IPS-18a (cell line): ENCODE measurements around the gene LHX6.

Experiments
- H3K27ac ChIP-seq: one replicate; pipeline ENCODE4 v1.5.1; 2013; ENCODE audit warnings: low read length
- H3K27me3 ChIP-seq: one replicate; pipeline ENCODE4 v1.6.1; 2013; ENCODE audit warnings: mild to moderate bottlenecking, low read length; ENCODE audit not compliant: control insufficient read depth, insufficient read depth
- H3K36me3 ChIP-seq: one replicate; pipeline ENCODE4 v1.6.1; 2013; ENCODE audit warnings: low read depth, low read length; ENCODE audit not compliant: control insufficient read depth
- H3K4me1 ChIP-seq: one replicate; pipeline ENCODE4 v1.6.1; 2013; ENCODE audit warnings: low read depth, low read length; ENCODE audit not compliant: control insufficient read depth
- H3K4me3 ChIP-seq: one replicate; pipeline ENCODE4 v1.5.1; 2013; ENCODE audit warnings: low read length
- H3K9ac ChIP-seq: one replicate; pipeline ENCODE4 v1.6.1; 2013; ENCODE audit warnings: mild to moderate bottlenecking, low read length, moderate library complexity
- H3K9me3 ChIP-seq: one replicate; pipeline ENCODE4 v1.6.1; 2013; ENCODE audit warnings: low read depth, low read length; ENCODE audit not compliant: control insufficient read depth

Gene LHX6

GRCh38 chr9:122219856-122220672 is 8.7 kb downstream of the LHX6 start:
- peak overlapping the region; percentile 31 for H3K4me3 ChIP-seq
- no peak overlapping the region for H3K9ac ChIP-seq
- H3K4me1 ChIP-seq = peaks cover 25% of the 10 kb centered on the region
- H3K27ac ChIP-seq = no peak overlapping the region
- peaks cover 100% of the 10 kb centered on the region for H3K27me3 ChIP-seq
- no peaks in the 10 kb centered on the region for H3K36me3 ChIP-seq
- H3K9me3 ChIP-seq = no peaks in the 10 kb centered on the region

GRCh38 chr9:122218935-122219855 is 9.6 kb downstream of the LHX6 start:
- no peaks in the 10 kb centered on the region for H3K36me3 ChIP-seq
- peak overlapping the region; percentile 31 for H3K4me3 ChIP-seq
- H3K9ac ChIP-seq = no peak overlapping the region
- peaks cover 100% of the 10 kb centered on the region for H3K27me3 ChIP-seq
- peaks cover 28% of the 10 kb centered on the region for H3K4me1 ChIP-seq
- no peaks in the 10 kb centered on the region for H3K9me3 ChIP-seq
- H3K27ac ChIP-seq = no peak overlapping the region

GRCh38 chr9:122218071-122218934 is 10.5 kb downstream of the LHX6 start:
- H3K9ac ChIP-seq = no peak overlapping the region
- no peaks in the 10 kb centered on the region for H3K9me3 ChIP-seq
- H3K27ac ChIP-seq = no peak overlapping the region
- peak overlapping the region; percentile 31 for H3K4me3 ChIP-seq
- H3K27me3 ChIP-seq = peaks cover 98% of the 10 kb centered on the region
- no peaks in the 10 kb centered on the region for H3K36me3 ChIP-seq
- peaks cover 28% of the 10 kb centered on the region for H3K4me1 ChIP-seq

- peaks cover 98% of the 10 kb centered on the region for H3K27me3 ChIP-seq
- H3K4me1 ChIP-seq = peaks cover 28% of the 10 kb centered on the region
- H3K9ac ChIP-seq = no peak overlapping the region
- H3K27ac ChIP-seq = no peak overlapping the region
- H3K9me3 ChIP-seq = no peaks in the 10 kb centered on the region
- no peak overlapping the region for H3K4me3 ChIP-seq
- no peaks in the 10 kb centered on the region for H3K36me3 ChIP-seq
Measured at GRCh38 chr9:122217640-122218039, 11.1 kb downstream of the LHX6 start.

- H3K36me3 ChIP-seq = no peaks in the 10 kb centered on the region
- peaks cover 98% of the 10 kb centered on the region for H3K27me3 ChIP-seq
- H3K9ac ChIP-seq = no peak overlapping the region
- no peaks in the 10 kb centered on the region for H3K9me3 ChIP-seq
- peaks cover 28% of the 10 kb centered on the region for H3K4me1 ChIP-seq
- H3K4me3 ChIP-seq = peak overlapping the region; percentile 18
- no peak overlapping the region for H3K27ac ChIP-seq
Measured at GRCh38 chr9:122216798-122217418, 11.8 kb downstream of the LHX6 start.

- Histone ChIP-seq H3K9me3 (no peaks in the 10 kb centered on the region), H3K4me3 (peak overlapping the region; percentile 18), H3K36me3 (no peaks in the 10 kb centered on the region), H3K9ac (no peak overlapping the region), H3K27ac (no peak overlapping the region), H3K4me1 (peaks cover 25% of the 10 kb centered on the region), H3K27me3 (peaks cover 98% of the 10 kb centered on the region)
Measured at GRCh38 chr9:122216138-122216797, 12.5 kb downstream of the LHX6 start.

- Histone ChIP-seq H3K36me3 (no peaks in the 10 kb centered on the region), H3K4me1 (peaks cover 21% of the 10 kb centered on the region), H3K27me3 (peaks cover 98% of the 10 kb centered on the region)
Measured at GRCh38 chr9:122215663-122216062, 13.1 kb downstream of the LHX6 start.

GRCh38 chr9:122214507-122214906 is 14.2 kb downstream of the LHX6 start:
- no peaks in the 10 kb centered on the region for H3K36me3 ChIP-seq
- peaks cover 86% of the 10 kb centered on the region for H3K27me3 ChIP-seq
- H3K4me3 ChIP-seq = peak overlapping the region; percentile 50
- no peak overlapping the region for H3K9ac ChIP-seq
- no peaks in the 10 kb centered on the region for H3K9me3 ChIP-seq
- peaks cover 12% of the 10 kb centered on the region for H3K4me1 ChIP-seq
- H3K27ac ChIP-seq = no peak overlapping the region

More at GRCh38 chr9:122215663-122216062, 13.1 kb downstream of the LHX6 start:
- Histone ChIP-seq H3K4me3 (no peak overlapping the region), H3K9ac (no peak overlapping the region), H3K9me3 (no peaks in the 10 kb centered on the region), H3K27ac (no peak overlapping the region)

GRCh38 chr9:122213589-122214413 is 15.0 kb downstream of the LHX6 start:
- H3K9me3 ChIP-seq = no peaks in the 10 kb centered on the region
- no peaks in the 10 kb centered on the region for H3K36me3 ChIP-seq
- H3K4me1 ChIP-seq = peaks cover 8% of the 10 kb centered on the region
- H3K27ac ChIP-seq = no peak overlapping the region
- H3K27me3 ChIP-seq = peaks cover 79% of the 10 kb centered on the region
- peak overlapping the region; percentile 50 for H3K4me3 ChIP-seq
- no peak overlapping the region for H3K9ac ChIP-seq

GRCh38 chr9:122213102-122213588 is 15.6 kb downstream of the LHX6 start:
- Histone ChIP-seq H3K27me3 (peaks cover 73% of the 10 kb centered on the region), H3K4me1 (peaks cover 3% of the 10 kb centered on the region), H3K27ac (no peak overlapping the region), H3K4me3 (peak overlapping the region; percentile 23), H3K9ac (no peak overlapping the region), H3K36me3 (no peaks in the 10 kb centered on the region), H3K9me3 (no peaks in the 10 kb centered on the region)
